ENCODE measurements around the gene ZNF311.

- TF ChIP-seq POLR2A (IDR thresholded peaks at IDR 0.05; ENCODE audit: low read length), result no peak
- TF ChIP-seq GATA1 (IDR thresholded peaks at IDR 0.05; ENCODE audit: low read depth, low read length), result no peak
Observed at GRCh38 chr6:28945349-28945748, 59.8 kb downstream of the ZNF311 start.
